Measurements from ENCODE around the gene MCF2L2.
A peak's percentile ranks its signal among the peaks of the same experiment; 100 is the strongest.
"Not testable (repeated sequence)": the region's sequence is repeated elsewhere in the genome, so short reads cannot be mapped to it uniquely, and the experiment has no call there.

MCF2L2 gene

DNA sequence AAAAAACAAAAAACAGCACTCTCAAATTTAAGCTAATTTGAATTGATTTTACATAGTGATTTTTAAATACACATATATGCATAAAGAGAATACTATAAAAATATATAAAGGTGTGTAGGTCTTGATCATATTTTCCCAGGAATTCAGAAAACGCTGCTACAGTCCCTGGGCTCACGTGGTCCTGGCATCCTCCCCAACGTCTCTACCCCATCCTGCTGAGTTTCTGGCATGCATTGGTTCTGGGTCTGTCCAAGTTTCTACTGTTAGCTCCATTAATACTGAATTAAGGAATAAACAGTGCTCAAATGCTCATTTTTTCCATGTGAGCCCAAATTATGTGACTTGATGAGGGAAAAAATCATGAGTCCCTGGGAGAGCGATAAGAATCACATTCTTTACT, 233.2 kb downstream of the MCF2L2 start:
- no peak for DNase-seq

DNA sequence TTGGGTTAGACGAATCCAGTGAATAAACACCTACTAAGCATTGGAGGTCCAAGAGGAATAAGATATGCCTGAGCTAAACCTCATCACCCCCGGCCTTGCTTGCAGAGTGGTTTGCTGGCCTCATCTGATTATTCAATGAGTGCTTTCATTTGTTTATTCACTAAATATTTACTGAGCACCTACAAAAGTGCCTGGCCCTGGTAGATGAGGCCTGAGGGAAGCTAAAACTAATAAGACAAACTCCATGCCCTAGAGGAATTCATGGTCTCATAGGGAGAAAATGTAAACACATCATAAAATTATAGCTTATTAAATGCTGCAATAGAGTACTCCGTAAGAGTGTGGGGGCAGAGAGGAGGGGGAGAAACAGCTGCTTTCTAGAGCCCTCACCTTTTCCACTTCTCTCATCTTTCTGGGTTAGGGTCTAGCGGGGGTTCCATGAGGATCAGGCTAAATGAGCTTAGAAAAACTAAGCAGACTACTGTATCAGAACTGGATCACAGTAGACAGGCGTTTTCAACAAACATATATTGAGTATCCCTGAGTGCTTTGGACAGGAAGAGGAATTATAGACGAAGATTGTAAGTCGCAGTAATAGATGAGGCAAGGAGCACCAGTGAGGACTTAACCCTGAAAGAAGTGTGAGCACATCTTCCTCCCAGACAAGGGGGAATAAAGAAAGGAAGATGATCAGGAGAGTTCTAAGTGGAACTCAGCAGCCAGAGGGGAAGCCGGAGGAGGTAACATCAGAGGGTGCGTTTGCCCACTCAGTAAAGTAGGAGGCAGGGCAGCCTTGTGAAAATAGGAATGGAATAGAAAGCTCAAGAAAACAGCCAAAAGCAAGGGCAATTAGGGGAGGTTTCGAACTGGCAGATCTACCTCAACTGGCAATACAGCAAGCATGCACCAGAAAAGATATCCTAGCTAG, 234.4 kb downstream of the MCF2L2 start:
- DNase-seq, result no peak

DNA sequence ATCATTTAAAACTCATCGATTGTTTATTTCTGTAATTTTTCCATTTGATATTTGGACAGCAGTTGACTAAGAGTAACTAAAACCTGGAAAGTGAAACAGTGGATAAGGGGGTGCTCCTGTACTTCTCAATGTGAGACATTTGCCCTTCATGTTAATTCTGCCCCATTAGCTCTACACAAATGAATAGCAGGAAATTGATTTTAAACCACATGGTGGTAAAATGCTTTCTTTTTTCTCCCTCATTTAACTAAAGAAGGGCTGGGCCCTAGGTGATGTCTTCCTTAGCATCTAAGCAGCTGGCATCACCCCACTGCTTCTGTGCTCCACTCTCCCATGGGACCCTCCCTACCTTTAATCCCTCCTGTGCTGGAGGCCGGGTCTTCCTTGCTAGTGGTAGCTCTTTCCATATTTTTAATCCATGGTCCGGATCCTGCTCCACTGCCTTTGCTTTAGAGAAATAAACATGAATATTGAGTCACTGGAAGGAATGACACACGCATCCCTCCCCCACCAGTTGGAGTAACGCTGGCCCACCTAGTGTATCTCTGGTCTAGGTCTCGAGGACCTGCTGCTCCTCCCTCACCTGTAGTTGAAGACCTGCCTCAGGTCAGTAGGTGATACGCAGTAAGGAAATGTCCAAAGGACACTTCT, 235.6 kb downstream of the MCF2L2 start:
- no peak for DNase-seq

DNA sequence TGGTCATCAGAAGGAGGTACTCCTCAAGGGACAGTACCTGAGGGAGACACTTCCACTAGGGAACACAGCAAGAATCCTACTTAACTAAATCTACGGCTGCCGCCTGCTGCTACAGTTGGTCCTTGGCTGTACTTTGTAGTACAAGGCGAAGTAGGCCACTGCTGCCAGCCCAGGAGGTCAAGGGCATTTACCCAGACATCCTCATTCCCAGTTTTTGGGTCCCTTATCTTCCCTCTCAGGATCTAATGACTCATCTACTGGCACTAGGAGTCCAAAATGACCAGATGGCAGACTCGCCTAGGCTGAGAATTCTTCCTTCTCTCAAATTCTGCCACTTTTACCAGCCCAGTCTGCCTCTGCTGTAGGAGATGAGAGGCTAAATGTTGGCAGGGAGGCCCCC, 238.8 kb downstream of the MCF2L2 start:
- DNase-seq, result no peak

DNA sequence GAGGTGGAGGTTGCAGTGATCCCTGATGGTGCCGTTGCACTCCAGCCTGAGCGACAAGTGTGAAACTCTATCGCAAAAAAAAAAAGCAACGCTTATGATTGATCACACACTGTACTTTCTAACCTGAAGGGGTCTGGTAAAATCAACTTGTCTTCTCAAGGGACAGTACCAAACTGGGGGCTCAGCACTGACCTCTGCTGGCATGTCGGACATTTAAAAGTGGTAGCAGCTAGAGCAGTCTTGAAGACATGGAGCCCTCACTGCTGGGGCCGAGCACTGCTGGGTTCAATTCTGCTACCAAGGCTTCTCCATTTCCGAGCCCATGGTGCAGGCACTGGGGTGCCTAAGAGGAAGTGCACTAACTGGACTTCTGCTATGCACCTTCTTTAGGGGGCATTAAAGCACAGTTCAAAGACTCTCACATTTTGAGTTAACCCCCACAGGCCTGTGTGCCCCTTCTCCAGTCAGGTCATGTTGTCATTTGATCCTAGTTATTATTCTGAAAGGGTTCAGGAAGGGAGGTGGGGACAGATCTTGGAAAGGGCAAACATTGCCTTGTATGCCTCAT, 239.4 kb downstream of the MCF2L2 start:
- DNase-seq, result peak; percentile 17 to 21

DNA sequence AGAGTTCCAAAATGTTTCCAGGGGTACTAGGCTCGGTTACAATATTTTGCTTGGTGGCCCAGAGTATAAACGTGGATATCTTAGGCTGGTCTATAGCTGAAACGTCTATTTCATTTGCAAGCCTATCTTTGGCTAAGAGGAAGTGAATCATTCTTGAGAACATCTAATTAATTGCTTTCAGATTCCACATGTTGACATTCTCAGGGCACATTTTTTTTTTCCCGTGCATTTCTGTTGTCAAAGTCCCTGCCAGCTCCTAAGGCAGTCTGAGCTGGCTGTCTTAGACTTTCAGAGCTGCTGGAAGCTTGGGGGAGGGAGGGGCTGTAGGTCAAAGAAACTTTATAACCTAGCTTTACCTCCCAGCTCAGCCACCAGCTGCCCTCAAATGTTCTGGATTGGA, 242.7 kb downstream of the MCF2L2 start:
- DNase-seq, result no peak

DNA sequence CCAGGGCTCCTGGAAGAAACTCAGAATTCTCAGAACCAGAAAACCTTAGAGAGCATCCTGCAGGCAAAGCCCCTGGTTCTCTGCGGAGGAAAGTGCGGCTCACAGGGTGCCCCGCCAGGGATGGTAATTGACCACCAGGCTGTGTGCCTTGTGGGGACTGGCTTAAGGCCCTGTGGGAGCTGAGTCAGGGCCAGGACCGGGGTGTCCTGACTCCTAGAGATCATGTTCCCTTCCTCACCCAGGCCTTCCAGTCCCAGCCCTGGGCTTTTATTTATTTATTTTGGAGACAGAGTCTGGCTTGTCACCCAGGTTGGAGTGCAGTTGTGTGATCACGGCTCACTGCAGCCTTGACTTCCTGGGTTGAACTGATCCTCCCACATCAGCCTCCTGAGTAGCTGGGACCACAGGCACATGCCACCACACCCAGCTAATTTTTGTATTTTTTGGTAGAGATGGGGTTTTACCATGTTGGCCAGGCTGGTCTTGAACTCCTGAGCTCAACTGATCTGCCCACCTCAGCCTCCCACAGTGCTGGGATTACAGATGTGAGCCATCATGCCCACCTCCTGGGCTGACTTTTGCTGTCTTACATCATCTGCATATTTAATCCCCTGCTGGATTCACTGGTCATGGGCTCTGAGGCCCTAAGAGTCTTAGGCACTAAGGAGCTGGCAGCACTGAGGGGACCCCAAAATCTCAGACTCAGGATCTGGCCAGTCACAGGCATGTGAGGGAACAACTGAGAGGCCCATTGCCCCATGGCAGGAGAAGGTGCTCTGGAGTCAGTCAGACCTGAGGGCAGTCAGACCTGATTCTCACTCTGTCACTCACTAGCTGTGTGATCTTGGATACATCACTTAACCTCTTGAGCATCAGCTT, 245.4 kb downstream of the MCF2L2 start:
- no peak for DNase-seq

DNA sequence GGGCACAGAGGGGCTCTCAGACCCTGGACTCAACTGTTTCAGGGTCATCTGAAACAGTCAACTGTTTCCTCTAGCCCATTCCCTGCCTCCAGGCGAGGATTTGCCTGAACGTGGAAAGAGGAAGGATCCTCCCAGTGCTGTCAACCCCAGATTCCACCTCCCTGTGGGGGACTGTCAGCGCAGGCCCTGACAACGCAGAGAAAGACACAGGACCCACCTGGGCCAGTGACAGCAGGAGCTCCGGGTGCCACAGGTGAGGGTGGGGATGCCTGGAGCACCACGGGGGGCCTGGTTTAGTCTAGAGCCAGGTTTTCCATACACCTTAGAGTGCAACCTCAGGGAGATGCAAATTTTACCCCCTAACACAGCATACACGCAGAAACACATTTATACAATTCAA, 246.3 kb downstream of the MCF2L2 start:
- DNase-seq, result no peak

DNA sequence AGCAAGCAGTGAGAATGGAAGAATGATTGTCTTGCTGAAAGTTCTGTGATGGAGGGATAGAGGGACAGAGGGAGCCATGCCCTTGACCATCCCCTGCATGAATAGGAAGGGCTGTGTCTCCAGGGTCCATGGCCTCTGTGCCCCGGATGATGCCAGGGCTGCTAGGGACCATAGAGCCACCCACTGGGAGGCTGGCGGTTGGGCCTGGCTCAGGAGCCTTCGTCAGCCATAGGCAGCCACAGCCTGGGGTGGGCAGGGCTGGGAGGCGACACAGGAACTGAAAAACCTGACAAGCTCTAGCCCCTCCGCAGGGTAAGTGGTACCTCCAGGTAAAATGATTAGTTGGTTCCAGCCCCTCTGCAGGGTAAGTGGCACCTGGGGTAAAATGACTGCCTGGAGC, 246.8 kb downstream of the MCF2L2 start:
- no peak for DNase-seq

DNA sequence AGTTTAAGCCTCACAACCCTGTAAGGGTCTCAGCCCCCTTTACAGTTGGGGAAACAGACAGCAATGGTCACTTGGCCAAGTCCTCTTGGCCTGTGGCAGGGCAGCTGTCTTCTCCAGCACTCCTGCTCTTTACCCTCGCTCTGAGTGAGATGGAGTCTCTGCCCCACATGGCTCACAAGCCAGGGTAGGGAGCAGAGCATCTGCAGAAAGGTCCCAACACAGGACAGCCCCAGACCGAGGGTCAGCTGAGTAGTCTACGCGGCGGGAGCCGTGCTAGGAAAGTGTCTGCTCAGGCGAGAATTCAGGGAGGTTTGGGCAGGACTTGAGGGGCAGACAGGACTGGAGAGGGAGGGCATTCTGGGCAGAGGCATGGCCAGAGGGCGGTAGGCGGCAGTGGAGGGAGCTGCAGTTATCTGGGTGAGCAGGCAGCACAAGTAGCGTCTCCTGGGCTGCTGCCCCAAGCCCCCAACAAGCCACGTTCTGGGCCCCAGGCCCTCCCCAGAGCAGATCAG, 247.6 kb downstream of the MCF2L2 start:
- no peak for DNase-seq

DNA sequence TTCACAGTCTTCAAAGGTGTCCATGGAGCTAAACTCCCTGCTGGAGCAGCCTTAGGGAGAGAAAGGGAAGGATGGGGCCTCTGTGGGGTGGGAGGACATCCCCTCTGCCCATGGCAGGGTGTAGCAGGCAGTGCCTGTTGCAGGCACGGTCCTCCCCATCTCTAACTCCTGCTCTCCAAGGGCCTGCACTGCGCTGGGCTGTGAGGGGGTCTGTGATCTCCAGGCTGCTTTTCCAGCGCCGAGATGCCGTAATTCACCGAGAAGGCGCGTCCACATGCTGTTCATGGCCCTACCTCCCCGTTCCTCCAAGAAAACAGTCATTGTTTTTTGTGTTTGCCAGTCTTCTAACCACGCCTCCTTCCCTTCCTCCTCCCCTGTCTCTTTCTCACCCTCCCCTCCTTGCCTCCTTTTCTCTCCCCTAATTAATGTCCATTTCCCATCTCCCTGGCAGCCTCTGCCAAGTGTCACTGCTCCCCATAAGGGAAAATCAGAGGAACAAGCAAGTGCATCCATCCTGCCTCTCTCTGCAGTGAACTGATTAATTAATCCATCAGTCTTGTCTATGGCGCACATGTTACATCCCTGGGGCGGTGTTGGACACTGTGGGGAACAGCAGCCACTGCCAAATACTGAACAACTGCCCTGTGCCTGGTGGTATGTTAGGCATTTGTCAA, 248.2 kb downstream of the MCF2L2 start:
- DNase-seq, result no peak

DNA sequence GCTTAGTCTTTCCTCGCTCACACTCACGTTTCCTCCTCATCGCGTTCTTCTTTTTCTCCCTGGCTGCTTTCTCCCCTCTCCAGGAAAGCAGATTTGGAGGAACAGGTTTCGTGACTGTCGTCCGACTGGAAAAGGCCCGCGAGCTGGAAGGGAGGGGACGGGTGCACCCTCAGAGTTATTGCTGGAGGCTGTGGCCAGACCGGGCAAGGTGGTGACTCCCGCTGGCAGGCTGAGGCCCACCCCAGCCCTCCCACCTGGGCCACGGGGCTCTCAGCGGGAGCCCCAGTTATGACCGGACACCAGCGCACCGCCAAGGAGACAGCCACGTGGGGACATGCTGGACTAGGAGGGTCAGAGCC, 248.9 kb downstream of the MCF2L2 start:
- DNase-seq, result not testable (repeated sequence)

DNA sequence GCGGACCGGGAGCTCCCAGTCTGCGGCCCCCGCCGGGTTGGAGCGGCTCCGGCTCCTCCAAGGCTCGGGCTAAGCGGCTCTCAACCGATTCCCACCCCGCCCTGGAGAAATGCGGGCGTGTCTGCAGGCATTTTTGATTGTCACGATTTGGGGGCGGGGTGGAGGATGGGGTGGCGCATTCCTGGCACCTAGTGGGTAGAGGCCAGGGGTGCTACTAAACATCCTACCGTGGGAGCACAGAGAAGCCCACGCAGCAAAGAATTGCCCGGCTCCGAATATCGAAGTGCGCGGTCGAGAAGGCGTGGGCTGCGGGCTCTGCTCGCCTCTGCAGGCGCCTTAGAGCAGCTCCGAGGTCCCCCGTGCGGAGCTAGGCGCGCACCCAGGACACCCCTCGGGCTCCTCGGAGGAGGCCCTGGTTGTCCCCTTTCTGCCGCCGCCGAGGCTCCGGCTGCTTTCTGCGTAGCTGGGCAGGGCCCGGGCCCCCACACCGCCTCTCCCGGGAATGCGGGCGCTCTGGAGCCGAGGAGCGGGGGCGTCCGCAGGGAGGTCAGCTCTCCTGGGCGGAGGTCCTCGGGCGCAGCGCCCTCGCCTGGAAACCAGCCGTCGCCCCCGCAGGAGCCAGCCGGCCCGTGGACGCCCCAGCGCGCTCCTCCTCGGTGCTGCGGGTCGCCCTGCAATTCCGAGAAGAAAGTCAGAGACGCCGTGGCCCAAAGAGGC, 249.4 kb downstream of the MCF2L2 start:
- peak; percentile 47 to 55 for DNase-seq

DNA sequence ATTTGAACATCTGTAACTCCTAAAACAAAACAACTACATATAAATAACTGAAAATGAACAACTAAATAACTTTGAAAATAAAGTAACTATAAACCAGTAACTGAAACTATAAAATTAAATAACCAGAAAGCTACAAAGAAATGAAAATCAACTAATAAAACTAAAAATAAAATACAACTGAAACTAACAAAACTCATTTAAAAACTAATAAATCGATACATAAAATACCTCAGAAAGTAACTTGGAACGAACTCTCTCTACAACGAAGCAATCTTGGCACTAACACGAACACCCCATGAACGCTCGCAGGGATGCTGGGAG, 249.9 kb downstream of the MCF2L2 start:
- DNase-seq, result no peak

DNA sequence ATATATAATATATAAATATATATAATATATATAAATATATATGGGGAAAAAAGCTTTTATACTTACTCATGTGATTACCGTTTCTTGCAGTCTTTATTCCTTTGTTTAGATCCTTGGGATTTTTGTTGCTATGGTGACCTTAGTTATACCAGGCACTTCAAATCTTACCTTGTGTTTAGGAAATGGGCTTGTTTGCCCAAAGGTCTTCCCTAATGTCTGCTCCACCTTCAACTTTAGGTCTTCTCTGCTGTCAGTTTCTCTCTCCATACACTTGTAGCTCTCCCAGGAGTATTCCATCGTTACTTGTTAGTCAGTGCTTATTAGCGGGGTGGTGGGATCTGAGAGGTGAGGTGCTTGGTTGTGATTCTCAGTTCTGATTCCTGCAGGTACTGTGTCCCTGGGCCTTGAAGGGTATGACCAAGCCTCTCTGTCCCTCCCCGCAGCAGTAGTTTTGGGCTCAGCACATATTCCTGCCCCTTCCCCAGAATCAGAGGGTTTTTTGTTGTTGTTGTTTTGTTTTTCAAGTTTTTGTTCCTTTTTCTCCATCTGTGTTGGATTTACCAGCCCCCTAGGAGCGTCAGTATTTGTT, 256.3 kb downstream of the MCF2L2 start:
- no peak for DNase-seq

DNA sequence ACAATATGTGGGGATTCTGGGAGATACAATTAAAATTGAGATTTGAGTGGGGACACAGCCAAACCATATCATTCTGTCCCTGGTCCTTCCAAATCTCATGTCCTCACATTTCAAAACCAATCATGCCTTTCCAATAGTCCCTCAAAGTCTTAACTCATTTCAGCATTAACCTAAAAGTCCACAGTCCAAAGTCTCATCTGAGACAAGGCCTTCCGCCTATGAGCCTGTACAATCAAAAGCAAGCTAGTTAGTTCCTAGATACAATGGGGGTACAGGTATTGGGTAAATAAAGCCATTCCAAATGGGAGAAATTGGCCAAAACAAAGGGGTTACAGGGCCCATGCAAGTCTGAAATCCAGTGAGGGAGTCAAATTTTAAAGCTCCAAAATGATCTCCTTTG, 260.4 kb downstream of the MCF2L2 start:
- not testable (repeated sequence) for DNase-seq

DNA sequence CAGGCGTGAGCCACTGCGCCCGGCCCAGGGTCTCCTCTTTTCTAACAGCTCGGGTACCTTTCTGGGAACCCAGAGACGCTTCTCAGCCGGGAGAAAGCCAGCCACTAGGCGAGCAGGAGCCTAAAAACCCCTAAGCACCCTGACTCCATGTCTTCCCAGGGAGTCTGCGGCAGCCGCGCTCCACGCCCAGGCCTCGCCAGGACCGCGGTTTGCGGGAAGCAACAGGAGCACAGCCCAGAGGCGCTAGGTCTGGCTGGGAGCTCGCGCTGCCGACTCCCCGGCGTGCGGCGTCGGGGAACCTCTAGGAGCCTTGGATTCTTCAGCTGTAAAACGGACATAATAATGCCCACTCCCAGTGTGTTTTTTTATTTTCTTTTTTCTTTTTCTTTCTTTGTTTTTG, 264.9 kb downstream of the MCF2L2 start:
- no peak for DNase-seq

DNA sequence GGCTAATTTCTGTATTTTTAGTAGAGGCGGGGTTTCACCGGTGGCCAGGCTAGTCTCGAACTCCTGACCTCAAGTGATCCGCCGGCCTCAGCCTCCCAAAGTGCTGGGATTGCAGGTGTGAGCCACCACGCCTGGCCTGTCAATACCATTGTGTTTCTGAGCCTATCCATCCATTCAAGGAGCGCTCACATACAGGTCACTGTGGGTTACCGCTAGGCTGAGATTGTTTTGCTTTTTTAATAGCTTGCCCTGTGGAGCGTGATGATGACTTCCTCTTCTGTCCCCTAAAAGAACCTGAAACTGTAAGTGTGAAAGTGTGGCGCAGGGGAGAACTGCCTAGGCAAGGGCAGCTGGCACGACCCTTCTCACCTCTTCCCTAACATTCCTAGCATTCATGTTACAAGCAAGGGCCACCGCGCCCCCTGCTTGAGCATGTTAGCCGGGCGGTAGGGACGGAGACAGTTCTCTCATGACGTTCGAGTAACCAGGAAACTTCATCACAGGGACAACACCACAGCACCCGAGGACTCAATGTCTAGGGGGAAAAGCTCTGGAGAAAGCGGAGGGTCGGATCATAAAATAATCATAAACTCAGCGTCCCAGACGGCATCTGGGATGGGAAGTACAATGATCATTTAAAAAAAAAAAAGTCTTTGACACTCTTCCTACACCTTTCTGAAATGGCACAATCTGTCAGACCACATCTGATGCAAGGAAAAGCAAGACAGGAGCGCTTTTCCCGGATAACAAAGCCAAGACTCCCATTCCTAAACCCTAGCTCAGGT, 266.7 kb downstream of the MCF2L2 start:
- no peak for DNase-seq

DNA sequence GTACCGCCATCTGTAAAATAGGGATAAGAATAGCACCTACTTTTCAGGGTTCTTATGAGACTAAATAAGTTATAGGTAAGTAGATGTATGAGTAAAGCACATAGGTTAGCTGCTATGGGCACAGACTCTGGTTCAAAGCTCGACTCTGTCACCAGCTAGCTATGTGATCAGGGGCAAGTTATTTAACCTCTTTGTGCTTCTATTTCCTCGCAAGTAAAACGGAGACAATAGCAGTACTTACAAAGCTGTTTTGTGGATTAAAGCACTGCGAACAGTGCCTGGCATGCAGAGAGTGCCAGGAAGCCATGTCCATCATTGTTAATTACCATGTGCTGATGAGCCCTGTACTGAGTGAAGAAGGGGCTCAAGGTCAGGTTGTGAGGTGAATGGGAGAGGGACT, 267.8 kb downstream of the MCF2L2 start:
- DNase-seq, result no peak

DNA sequence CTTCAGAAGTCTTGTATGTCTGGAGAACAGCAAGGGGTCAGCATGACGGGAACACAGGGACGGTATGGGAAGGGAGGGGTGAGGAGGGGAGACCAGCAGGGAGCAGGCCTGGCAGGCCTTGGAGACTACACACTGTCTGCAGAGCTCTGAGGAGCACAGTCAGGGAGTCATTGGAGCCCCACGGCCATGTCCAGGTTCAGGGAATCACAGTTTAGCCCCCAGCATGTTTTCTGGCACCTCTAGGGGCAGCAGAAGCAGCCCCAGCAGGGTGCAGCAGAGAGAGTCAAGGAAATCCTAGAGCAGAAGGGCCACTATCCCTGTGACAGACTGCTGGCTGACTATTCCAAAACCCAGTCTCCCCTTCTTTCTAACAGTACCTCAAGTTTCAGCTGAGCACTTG, 269.1 kb downstream of the MCF2L2 start:
- DNase-seq, result no peak

Measured in activated CD4-positive, alpha-beta T cell treated with anti-CD3 and anti-CD28 coated beads, Interleukin-2, amount 50 U/mL, for 4 hours (primary cell).